CD8-positive, alpha-beta memory T cell (primary cell): Measurements from ENCODE around the gene MAGI2. TPM values are rescaled to one million over a fixed set of nuclear protein-coding genes. Genes with fewer than 3 reads are reported as not detected.

Source experiments
- CTCF ChIA-PET: fragments of 350-600 bp; sonication (Branson Sonifier 250); formaldehyde crosslinking; loops from one replicate; lab custom pipeline; 2021; ENCODE audit warnings: antibody characterized with exemption; lab: Charles Lee
- POLR2A ChIA-PET: fragments of 350-600 bp; sonication (Branson Sonifier 250); formaldehyde crosslinking; loops from one replicate; lab custom pipeline; 2021; ENCODE audit warnings: antibody characterized with exemption; lab: Charles Lee
- DNase-seq, 5 donors: peaks; one replicate each; pipeline versions ENCODE4 v3.0.0 to v3.0.0-alpha.2; 2020 to 2022; ENCODE audit warnings: mixed read lengths in 1 of 5
- H3K27ac ChIP-seq: one replicate; pipeline ENCODE4 v1.7.0; 2013; ENCODE audit warnings: low read depth, mild to moderate bottlenecking, low read length, moderate library complexity
- H3K27me3 ChIP-seq: 2 replicates; pipeline ENCODE4 v1.7.0; 2013; ENCODE audit warnings: low read length, mild to moderate bottlenecking; ENCODE audit not compliant: insufficient read depth, poor library complexity, severe bottlenecking
- H3K36me3 ChIP-seq: 2 replicates; pipeline ENCODE4 v1.7.0; 2013; ENCODE audit warnings: mild to moderate bottlenecking, low read length, moderate library complexity; ENCODE audit not compliant: insufficient read depth
- H3K4me1 ChIP-seq: 2 replicates; pipeline ENCODE4 v1.7.0; 2013; ENCODE audit warnings: mild to moderate bottlenecking, low read length, moderate library complexity; ENCODE audit not compliant: insufficient read depth
- H3K4me3 ChIP-seq: 2 replicates; pipeline ENCODE4 v1.7.0; 2013; ENCODE audit warnings: mild to moderate bottlenecking, low read length
- H3K9me3 ChIP-seq: 2 replicates; pipeline ENCODE4 v1.7.0; 2013; ENCODE audit warnings: mild to moderate bottlenecking, low read length
- H3K27ac Mint-ChIP-seq, 8 donors: one replicate each; pipeline ENCODE4 v1.8.0; 2020 to 2021; ENCODE audit warnings: mixed read lengths in 8 of 8, mild to moderate bottlenecking in 6 of 8, inconsistent platforms in 3 of 8, moderate library complexity in 3 of 8
- H3K27me3 Mint-ChIP-seq, 2 donors: one replicate each; pipeline ENCODE4 v1.8.0; 2020 to 2021; ENCODE audit warnings: mixed read lengths in 2 of 2, mild to moderate bottlenecking in 1 of 2, moderate library complexity in 1 of 2
- H3K36me3 Mint-ChIP-seq, 3 donors: one replicate each; pipeline ENCODE4 v1.8.0; 2020 to 2021; ENCODE audit warnings: mixed read lengths in 3 of 3, inconsistent platforms in 1 of 3, mild to moderate bottlenecking in 1 of 3
- H3K4me1 Mint-ChIP-seq, 3 donors: one replicate each; pipeline ENCODE4 v1.8.0; 2020 to 2021; ENCODE audit warnings: mixed read lengths in 3 of 3, inconsistent platforms in 1 of 3, mild to moderate bottlenecking in 1 of 3
- H3K4me3 Mint-ChIP-seq, 7 donors: one replicate each; pipeline ENCODE4 v1.8.0; 2020 to 2021; ENCODE audit warnings: mixed read lengths in 7 of 7, mild to moderate bottlenecking in 6 of 7, moderate library complexity in 4 of 7, inconsistent platforms in 2 of 7
- H3K9me3 Mint-ChIP-seq, 5 donors: one replicate each; pipeline ENCODE4 v1.8.0; 2020 to 2022; ENCODE audit warnings: mixed read lengths in 5 of 5, mild to moderate bottlenecking in 3 of 5, moderate library complexity in 2 of 5, inconsistent platforms in 1 of 5
- polyA plus RNA-seq: library from polyadenylated mRNA; unstranded; fragments of 300-500 nt; fragmentation: Illumina TruSeq; gene quantifications from one replicate; pipeline ENCODE4 v1.2.3, GENCODE V29; 2021
- total RNA-seq, 2 experiments: library from RNA; stranded (reverse); gene quantifications; one replicate each; pipeline ENCODE4 v1.2.3, GENCODE V29; 2021

Gene MAGI2
- total and polyA plus RNA-seq, 3 experiments from 2014 or later = 0.26 to 0.33 TPM; not detected in 1

GRCh38 chr7:79475455-79475854 lies 22.0 kb upstream of the MAGI2 start:
- Histone ChIP-seq H3K4me1 (no peaks in the 10 kb centered on the region), H3K36me3 (no peaks in the 10 kb centered on the region), H3K9me3 (no peaks in the 10 kb centered on the region), H3K4me3 (no peak overlapping the region), H3K27ac (no peak overlapping the region), H3K27me3 (no peaks in the 10 kb centered on the region)
- Mint-ChIP-seq H3K4me1 (no peaks in the 10 kb centered on the region), H3K36me3 (no peaks in the 10 kb centered on the region), H3K27ac (no peak overlapping the region), H3K27me3 (no peaks in the 10 kb centered on the region), H3K9me3 (peaks cover 4 to 11% (median 5%) of the 10 kb centered on the region in 5 donors), H3K4me3 (no peak overlapping the region)
- ChIA-PET POLR2A (no interaction called here), CTCF (no interaction called here)
- no peak for DNase-seq

- ChIA-PET POLR2A (no interaction called here), CTCF (no interaction called here)
- no peak overlapping the region for H3K4me3 Mint-ChIP-seq
- peaks cover 4 to 9% (median 6%) of the 10 kb centered on the region in 5 donors for H3K9me3 Mint-ChIP-seq
- no peaks in the 10 kb centered on the region for H3K27me3 ChIP-seq
- H3K36me3 Mint-ChIP-seq = no peaks in the 10 kb centered on the region
- DNase-seq = no peak
- no peak overlapping the region for H3K4me3 ChIP-seq
- H3K36me3 ChIP-seq = no peaks in the 10 kb centered on the region
- H3K4me1 Mint-ChIP-seq = no peaks in the 10 kb centered on the region
- no peaks in the 10 kb centered on the region for H3K4me1 ChIP-seq
- H3K27ac ChIP-seq = no peak overlapping the region
- no peaks in the 10 kb centered on the region for H3K27me3 Mint-ChIP-seq
- H3K9me3 ChIP-seq = no peaks in the 10 kb centered on the region
- H3K27ac Mint-ChIP-seq = no peak overlapping the region
These were observed 18.2 kb upstream of the MAGI2 start for GRCh38 chr7:79471699-79472098.

GRCh38 chr7:79471283-79471682 lies 17.8 kb upstream of the MAGI2 start:
- POLR2A ChIA-PET = no interaction called here
- no peak for DNase-seq
- H3K27ac ChIP-seq = no peak overlapping the region
- no peak overlapping the region for H3K4me3 Mint-ChIP-seq
- no peaks in the 10 kb centered on the region for H3K4me1 ChIP-seq
- H3K4me1 Mint-ChIP-seq = no peaks in the 10 kb centered on the region
- H3K9me3 ChIP-seq = no peaks in the 10 kb centered on the region
- CTCF ChIA-PET = no interaction called here
- no peaks in the 10 kb centered on the region for H3K36me3 Mint-ChIP-seq
- no peaks in the 10 kb centered on the region for H3K27me3 ChIP-seq
- no peaks in the 10 kb centered on the region for H3K27me3 Mint-ChIP-seq
- H3K4me3 ChIP-seq = no peak overlapping the region
- H3K27ac Mint-ChIP-seq = no peak overlapping the region
- no peaks in the 10 kb centered on the region for H3K36me3 ChIP-seq
- peaks cover 4 to 9% (median 6%) of the 10 kb centered on the region in 5 donors for H3K9me3 Mint-ChIP-seq

- CTCF ChIA-PET = no interaction called here
These were observed 12.1 kb upstream of the MAGI2 start for GRCh38 chr7:79465551-79465950.

GRCh38 chr7:79464051-79464450 lies 10.6 kb upstream of the MAGI2 start:
- no peak overlapping the region for H3K27ac ChIP-seq
- Mint-ChIP-seq H3K4me1 (no peaks in the 10 kb centered on the region), H3K27me3 (no peaks in the 10 kb centered on the region), H3K9me3 (peaks cover 2 to 22% (median 7%) of the 10 kb centered on the region in 5 donors), H3K36me3 (no peaks in the 10 kb centered on the region), H3K4me3 (no peak overlapping the region), H3K27ac (no peak overlapping the region)
- H3K9me3 ChIP-seq = no peaks in the 10 kb centered on the region
- H3K36me3 ChIP-seq = no peaks in the 10 kb centered on the region
- H3K27me3 ChIP-seq = no peaks in the 10 kb centered on the region
- ChIA-PET POLR2A (no interaction called here), CTCF (no interaction called here)
- H3K4me3 ChIP-seq = no peak overlapping the region
- no peak for DNase-seq
- no peaks in the 10 kb centered on the region for H3K4me1 ChIP-seq

More at GRCh38 chr7:79465551-79465950, 12.1 kb upstream of the MAGI2 start:
- H3K27me3 ChIP-seq = no peaks in the 10 kb centered on the region
- H3K9me3 Mint-ChIP-seq = peaks cover 2 to 22% (median 7%) of the 10 kb centered on the region in 5 donors
- no peaks in the 10 kb centered on the region for H3K9me3 ChIP-seq
- POLR2A ChIA-PET = no interaction called here
- no peak overlapping the region for H3K27ac Mint-ChIP-seq
- no peak overlapping the region for H3K4me3 Mint-ChIP-seq
- H3K36me3 ChIP-seq = no peaks in the 10 kb centered on the region
- no peaks in the 10 kb centered on the region for H3K36me3 Mint-ChIP-seq
- no peaks in the 10 kb centered on the region for H3K4me1 Mint-ChIP-seq
- no peaks in the 10 kb centered on the region for H3K4me1 ChIP-seq
- no peak for DNase-seq
- H3K27ac ChIP-seq = no peak overlapping the region
- no peaks in the 10 kb centered on the region for H3K27me3 Mint-ChIP-seq
- H3K4me3 ChIP-seq = no peak overlapping the region

GRCh38 chr7:79462390-79462789 lies 8.9 kb upstream of the MAGI2 start:
- DNase-seq = no peak
- H3K27ac Mint-ChIP-seq = no peak overlapping the region
- no peaks in the 10 kb centered on the region for H3K36me3 ChIP-seq
- ChIA-PET CTCF (no interaction called here), POLR2A (no interaction called here)
- H3K9me3 Mint-ChIP-seq = peaks cover 2 to 26% (median 9%) of the 10 kb centered on the region in 5 donors
- no peaks in the 10 kb centered on the region for H3K9me3 ChIP-seq
- no peaks in the 10 kb centered on the region for H3K36me3 Mint-ChIP-seq
- no peaks in the 10 kb centered on the region for H3K27me3 ChIP-seq
- no peaks in the 10 kb centered on the region for H3K4me1 Mint-ChIP-seq
- no peak overlapping the region for H3K4me3 ChIP-seq
- no peaks in the 10 kb centered on the region for H3K4me1 ChIP-seq
- H3K27me3 Mint-ChIP-seq = no peaks in the 10 kb centered on the region
- no peak overlapping the region for H3K27ac ChIP-seq
- H3K4me3 Mint-ChIP-seq = no peak overlapping the region

GRCh38 chr7:79461660-79462059 lies 8.2 kb upstream of the MAGI2 start:
- ChIA-PET POLR2A (no interaction called here), CTCF (no interaction called here)
- Histone ChIP-seq H3K4me1 (no peaks in the 10 kb centered on the region), H3K36me3 (no peaks in the 10 kb centered on the region), H3K27ac (no peak overlapping the region), H3K27me3 (no peaks in the 10 kb centered on the region), H3K9me3 (no peaks in the 10 kb centered on the region), H3K4me3 (no peak overlapping the region)
- H3K27ac Mint-ChIP-seq = no peak overlapping the region
- no peaks in the 10 kb centered on the region for H3K4me1 Mint-ChIP-seq
- DNase-seq = no peak
- H3K4me3 Mint-ChIP-seq = no peak overlapping the region
- H3K9me3 Mint-ChIP-seq = peaks cover 2 to 28% (median 11%) of the 10 kb centered on the region in 5 donors
- no peaks in the 10 kb centered on the region for H3K36me3 Mint-ChIP-seq
- H3K27me3 Mint-ChIP-seq = no peaks in the 10 kb centered on the region

GRCh38 chr7:79459381-79459780 lies 5.9 kb upstream of the MAGI2 start:
- ChIA-PET CTCF (no interaction called here), POLR2A (no interaction called here)
- Mint-ChIP-seq H3K4me3 (no peak overlapping the region), H3K9me3 (peaks cover 5 to 24% (median 8%) of the 10 kb centered on the region in 5 donors), H3K27ac (no peak overlapping the region), H3K27me3 (no peaks in the 10 kb centered on the region), H3K4me1 (no peaks in the 10 kb centered on the region), H3K36me3 (no peaks in the 10 kb centered on the region)
- no peaks in the 10 kb centered on the region for H3K36me3 ChIP-seq
- H3K4me3 ChIP-seq = no peak overlapping the region
- no peak overlapping the region for H3K27ac ChIP-seq
- H3K9me3 ChIP-seq = no peaks in the 10 kb centered on the region
- no peak for DNase-seq
- H3K27me3 ChIP-seq = no peaks in the 10 kb centered on the region
- H3K4me1 ChIP-seq = no peaks in the 10 kb centered on the region

GRCh38 chr7:79458796-79459195 lies 5.3 kb upstream of the MAGI2 start:
- Mint-ChIP-seq H3K4me1 (no peaks in the 10 kb centered on the region), H3K27ac (no peak overlapping the region), H3K9me3 (peaks cover 5 to 23% (median 9%) of the 10 kb centered on the region in 5 donors), H3K27me3 (no peaks in the 10 kb centered on the region), H3K4me3 (no peak overlapping the region), H3K36me3 (no peaks in the 10 kb centered on the region)
- ChIA-PET CTCF (interaction anchor here (0.7 kb wide), 1 partner anchor 59 kb away, joined by 3 read pairs; no protein-coding TSS in a partner anchor), POLR2A (no interaction called here)
- H3K4me1 ChIP-seq = no peaks in the 10 kb centered on the region
- H3K27ac ChIP-seq = no peak overlapping the region
- H3K27me3 ChIP-seq = no peaks in the 10 kb centered on the region
- H3K36me3 ChIP-seq = no peaks in the 10 kb centered on the region
- H3K4me3 ChIP-seq = no peak overlapping the region
- no peaks in the 10 kb centered on the region for H3K9me3 ChIP-seq
- no peak for DNase-seq
